Fibroblast of villous mesenchyme (primary cell): Measurements from ENCODE around the gene SRD5A1. TPM values are rescaled to one million over a fixed set of nuclear protein-coding genes. Genes with fewer than 3 reads are reported as not detected.

Source experiments
- DNase-seq: peaks from one replicate; pipeline ENCODE4 v3.0.0-alpha.2; 2010; ENCODE audit warnings: low read depth
- H3K4me3 ChIP-seq: 2 replicates; pipeline ENCODE4 v1.5.1; 2011; ENCODE audit warnings: low read depth, mild to moderate bottlenecking, low read length
- CTCF ChIP-seq: IDR thresholded peaks from 2 replicates; pipeline ENCODE4 v1.5.1; 2012; ENCODE audit warnings: low read depth, mild to moderate bottlenecking, low read length; ENCODE audit not compliant: insufficient read depth
- total RNA-seq: library from RNA; depleted of rRNA; stranded (reverse); fragments of >200 nt; gene quantifications from 2 replicates; pipeline ENCODE4 v1.2.3, GENCODE V29; 2012

SRD5A1 gene
- total RNA-seq, 1 donor = 7.3 TPM

- H3K4me3 ChIP-seq = no peak overlapping the region
- no peak for TF ChIP-seq CTCF
- no peak for DNase-seq
Observed at GRCh38 chr5:6686501-6686900, 53.3 kb downstream of the SRD5A1 start.

- peak; percentile 62 for DNase-seq
- TF ChIP-seq CTCF = no peak
- H3K4me3 ChIP-seq = peak overlapping the region; percentile 50
Observed at GRCh38 chr5:6686915-6687409, 53.7 kb downstream of the SRD5A1 start.

- no peak for TF ChIP-seq CTCF
- no peak overlapping the region for H3K4me3 ChIP-seq
- no peak for DNase-seq
Observed at GRCh38 chr5:6687505-6687904, 54.3 kb downstream of the SRD5A1 start.

GRCh38 chr5:6692906-6693305, 59.7 kb downstream of the SRD5A1 start:
- TF ChIP-seq CTCF = no peak
- no peak for DNase-seq

GRCh38 chr5:6698696-6699095, 65.5 kb downstream of the SRD5A1 start:
- H3K4me3 ChIP-seq = no peak overlapping the region
- no peak for TF ChIP-seq CTCF
- DNase-seq = no peak

More at GRCh38 chr5:6692906-6693305, 59.7 kb downstream of the SRD5A1 start:
- no peak overlapping the region for H3K4me3 ChIP-seq

- H3K4me3 ChIP-seq = no peak overlapping the region
- DNase-seq = no peak
- TF ChIP-seq CTCF = no peak
Observed at GRCh38 chr5:6699357-6699756, 66.1 kb downstream of the SRD5A1 start.

- no peak for DNase-seq
- H3K4me3 ChIP-seq = no peak overlapping the region
- TF ChIP-seq CTCF = no peak
Observed at GRCh38 chr5:6700074-6700684, 66.9 kb downstream of the SRD5A1 start.
